AG09309 (cell line): ENCODE measurements around the gene UBE2QL1.

ENCODE experiments used
- DNase-seq: peaks from one replicate; pipeline ENCODE4 v3.0.0-alpha.2; 2010; ENCODE audit warnings: low read depth
- H3K4me3 ChIP-seq: 2 replicates; pipeline ENCODE4 v1.5.1; 2011; ENCODE audit warnings: mild to moderate bottlenecking, low read depth, low read length, moderate library complexity; ENCODE audit not compliant: control insufficient read depth
- CTCF ChIP-seq: IDR thresholded peaks from 2 replicates; pipeline ENCODE4 v1.5.1; 2011; ENCODE audit warnings: mild to moderate bottlenecking, low read depth, low read length, inconsistent platforms; ENCODE audit not compliant: insufficient read depth, control insufficient read depth; ENCODE audit errors: missing control alignments

UBE2QL1 gene

GRCh38 chr5:6527749-6528455 lies 79.2 kb downstream of the UBE2QL1 start:
- H3K4me3 ChIP-seq: no peak overlapping the region
- no peak for DNase-seq
- no peak for TF ChIP-seq CTCF

- no peak for TF ChIP-seq CTCF
- no peak for DNase-seq
- no peak overlapping the region for H3K4me3 ChIP-seq
Measured at GRCh38 chr5:6535594-6535993, 86.9 kb downstream of the UBE2QL1 start.

DNA sequence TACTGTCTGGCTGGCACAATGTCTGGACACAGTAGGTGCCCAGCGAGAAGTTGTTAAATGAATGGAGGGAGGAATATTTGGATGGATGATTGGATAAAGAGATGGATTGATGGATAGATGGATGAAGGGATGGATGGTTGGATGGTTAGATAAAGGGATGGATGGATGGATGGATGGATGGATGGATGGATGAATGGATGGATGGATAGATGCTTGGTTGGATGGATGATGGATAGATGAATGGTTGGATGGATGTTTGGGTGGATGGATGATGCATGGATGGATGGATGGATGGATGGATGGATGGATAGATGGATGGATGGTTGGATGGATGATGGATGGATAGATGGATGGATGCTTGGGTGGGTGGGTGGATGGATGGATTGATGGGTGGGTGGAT lies 90.4 kb downstream of the UBE2QL1 start:
- H3K4me3 ChIP-seq: no peak overlapping the region
- no peak for TF ChIP-seq CTCF
- DNase-seq: no peak

DNA sequence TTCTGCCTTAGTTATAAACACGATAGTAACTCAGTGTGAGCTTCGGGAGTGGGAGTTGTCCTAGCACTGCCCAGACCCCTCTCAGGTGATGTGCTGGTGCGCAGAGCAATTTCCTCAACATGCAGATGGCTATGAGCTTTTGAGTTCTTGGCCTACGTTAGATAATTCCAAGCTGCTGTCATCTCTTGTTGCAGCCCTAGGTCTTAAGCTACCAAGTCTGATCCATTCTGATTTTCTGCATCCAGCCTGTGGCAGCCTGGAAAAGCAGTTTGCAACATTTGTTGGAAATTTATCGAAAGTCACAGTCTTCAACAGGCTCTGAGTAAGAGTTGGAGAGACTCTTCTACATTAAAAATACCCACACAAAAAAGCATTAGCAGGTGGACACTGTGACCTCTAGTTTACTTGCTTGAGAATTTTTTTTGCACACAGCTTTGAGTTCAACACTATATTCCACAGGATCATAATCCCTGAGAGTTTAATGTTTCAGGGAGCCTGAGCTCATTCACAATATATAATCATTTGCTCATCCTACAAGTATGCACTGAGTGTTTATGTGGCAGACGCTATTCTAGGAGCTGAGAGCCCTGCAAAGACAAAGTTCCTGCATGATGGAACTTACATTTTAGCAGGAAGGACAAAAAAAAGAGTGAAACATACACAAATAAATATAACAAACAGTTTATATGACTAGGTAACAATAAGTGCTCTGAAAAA lies 91.6 kb downstream of the UBE2QL1 start:
- DNase-seq: no peak

GRCh38 chr5:6541256-6542013 lies 92.8 kb downstream of the UBE2QL1 start:
- no peak for TF ChIP-seq CTCF
- H3K4me3 ChIP-seq: no peak overlapping the region
- DNase-seq: no peak

More for the DNA sequence above, 91.6 kb downstream of the UBE2QL1 start:
- no peak for TF ChIP-seq CTCF
- H3K4me3 ChIP-seq: no peak overlapping the region

DNA sequence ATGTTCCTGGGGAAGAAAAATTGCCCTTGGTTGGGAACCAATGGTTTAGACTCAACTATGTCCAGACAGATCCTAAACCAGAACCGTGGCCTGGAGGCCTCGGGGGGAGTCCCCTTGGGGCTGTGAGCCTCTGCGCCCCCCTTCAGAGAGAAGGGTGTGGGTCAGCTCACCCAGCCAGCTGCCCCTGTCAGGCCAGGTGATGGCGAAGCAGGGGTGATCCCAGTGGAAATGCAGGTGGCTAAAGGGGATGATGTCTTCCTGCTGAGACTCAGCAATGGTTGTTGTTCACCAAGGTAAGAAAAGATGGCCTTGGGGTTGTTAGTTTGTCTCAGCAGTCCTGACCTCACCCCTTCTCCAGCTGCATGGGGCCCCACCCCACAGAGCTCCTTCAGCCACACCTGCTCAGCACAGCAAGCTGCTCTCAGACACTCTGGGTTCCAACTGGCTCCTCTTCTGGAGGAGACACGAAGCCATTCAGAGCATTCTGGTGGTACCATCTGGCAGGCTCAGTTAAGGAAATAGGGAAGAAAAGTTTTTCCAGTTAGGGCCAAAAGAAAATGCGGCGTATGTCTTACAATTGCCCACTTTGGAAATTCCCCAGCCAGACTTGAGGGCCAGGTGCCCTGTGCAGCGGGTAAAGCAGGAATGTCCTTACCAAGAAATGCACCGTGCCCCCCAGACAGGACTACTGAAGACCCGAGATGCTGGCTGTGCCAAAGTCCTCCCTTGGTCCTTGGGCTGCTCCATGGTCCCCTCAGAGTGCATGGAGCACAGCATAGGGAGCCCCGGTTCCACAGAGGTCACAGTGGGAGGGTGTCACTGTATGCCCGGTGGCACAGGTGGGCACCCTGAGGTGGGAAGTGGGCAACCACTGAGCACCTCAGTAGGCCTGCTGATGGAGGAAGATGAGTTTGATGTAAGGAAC lies 94.0 kb downstream of the UBE2QL1 start:
- no peak overlapping the region for H3K4me3 ChIP-seq
- no peak for DNase-seq
- no peak for TF ChIP-seq CTCF
